NCI-H82 treated with DMSO at 0.1 percent for 48 hours (cell line): Measurements from ENCODE around the gene CBLN3.

Experiments used
- DNase-seq: peaks from one replicate; lab custom pipeline; 2025; ENCODE audit not compliant: unreplicated experiment; lab: John Stamatoyannopoulos, UW

Gene CBLN3

DNA sequence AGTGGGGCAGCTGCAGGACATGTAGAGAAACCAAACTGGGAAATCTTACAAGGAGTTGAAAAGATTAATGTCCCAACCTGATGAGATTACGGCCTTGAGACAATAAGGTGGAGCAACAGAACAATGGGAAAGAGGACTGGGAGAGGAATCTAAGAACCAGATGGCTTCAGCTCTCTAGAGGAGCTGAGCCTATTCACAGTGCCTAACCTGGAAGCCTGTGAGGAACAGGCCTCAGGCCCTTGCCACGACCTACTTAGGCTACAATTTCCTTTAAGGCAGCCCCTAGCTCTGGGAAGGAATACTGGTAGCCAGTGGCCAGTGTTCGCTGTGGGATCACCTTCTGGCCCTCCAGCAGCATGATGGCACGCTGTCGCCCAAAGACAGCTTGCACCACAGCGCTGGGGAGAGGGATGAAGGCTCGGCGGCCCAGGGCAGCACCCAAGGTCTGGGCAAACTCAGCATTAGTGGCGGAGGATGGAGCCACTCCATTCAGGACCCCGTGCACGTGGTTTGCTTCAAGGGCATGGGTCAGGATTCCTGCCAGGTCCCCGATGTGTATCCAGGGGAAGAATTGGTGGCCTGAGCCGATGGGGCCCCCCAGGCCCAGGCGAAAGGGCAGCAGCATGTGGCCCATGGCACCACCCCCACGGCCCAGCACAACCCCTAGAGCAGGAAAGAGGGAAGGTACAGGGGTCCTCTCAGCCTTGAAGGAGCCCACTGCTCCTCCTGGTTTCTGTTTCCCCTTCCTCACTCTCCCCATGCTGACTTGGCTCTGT, 10.6 kb upstream of the CBLN3 start:
- no peak for DNase-seq

GRCh38 chr14:24439257-24439656, 9.8 kb upstream of the CBLN3 start:
- DNase-seq: no peak

GRCh38 chr14:24438223-24439097, 9.0 kb upstream of the CBLN3 start:
- DNase-seq: no peak

- DNase-seq: no peak
Observed at GRCh38 chr14:24437736-24438067, 8.2 kb upstream of the CBLN3 start.

DNA sequence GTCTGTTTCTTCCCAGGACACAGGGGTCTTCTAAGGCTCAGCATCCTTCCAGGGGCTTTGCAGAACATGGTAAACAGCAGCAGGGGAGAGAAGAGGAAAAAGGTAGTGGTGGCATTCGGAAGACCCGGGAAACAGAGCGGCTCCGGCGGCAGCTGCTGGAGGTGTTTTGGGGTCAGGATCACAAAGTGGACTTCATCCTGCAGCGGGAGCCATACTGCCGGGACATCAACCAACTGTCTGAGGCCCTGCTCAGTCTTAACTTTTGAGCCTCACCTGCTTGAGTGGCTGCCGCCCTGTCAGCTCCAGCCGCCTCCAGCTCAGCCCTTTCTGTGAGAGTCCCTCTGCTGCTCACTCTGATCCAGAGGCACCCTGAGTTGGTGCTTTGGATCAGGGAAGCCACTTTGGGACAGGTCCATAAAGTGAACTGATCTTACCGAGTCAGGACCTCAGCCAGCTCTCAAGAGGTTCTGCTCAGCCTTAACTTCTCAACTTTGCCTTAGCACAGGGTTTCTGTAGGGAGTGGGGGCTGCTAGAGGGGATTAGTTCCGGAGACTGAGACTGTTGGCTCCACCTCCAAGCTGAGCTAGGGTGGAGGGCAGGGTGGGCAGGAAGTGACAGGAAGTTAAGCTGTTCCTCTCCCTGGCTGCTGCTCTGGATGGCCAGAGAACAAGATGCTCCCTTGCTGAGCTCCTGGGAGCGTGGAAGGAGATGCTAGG, 7.7 kb upstream of the CBLN3 start:
- peak; percentile 43 for DNase-seq

- DNase-seq: peak; percentile 51
Observed at GRCh38 chr14:24436355-24437019, 7.0 kb upstream of the CBLN3 start.

DNA sequence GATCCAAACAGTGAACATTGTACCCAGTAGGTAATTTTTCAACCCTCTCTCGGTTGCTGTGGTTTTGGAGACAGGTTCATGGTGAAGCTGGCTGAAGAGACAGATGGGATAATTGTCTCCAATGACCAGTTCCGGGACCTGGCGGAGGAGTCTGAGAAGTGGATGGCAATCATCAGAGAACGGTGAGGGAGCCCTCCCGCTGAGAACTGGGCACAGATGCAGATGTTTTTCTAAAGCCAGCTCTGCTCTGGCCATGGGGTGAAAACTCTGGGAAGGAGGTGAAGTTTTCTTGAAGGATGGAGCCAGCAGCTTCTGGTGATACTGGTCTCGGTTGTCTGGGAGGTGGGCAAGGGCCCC, 6.5 kb upstream of the CBLN3 start:
- no peak for DNase-seq

GRCh38 chr14:24435192-24435810, 5.8 kb upstream of the CBLN3 start:
- no peak for DNase-seq

- DNase-seq: no peak
Observed at GRCh38 chr14:24434676-24435075, 5.2 kb upstream of the CBLN3 start.

GRCh38 chr14:24434036-24434435, 4.6 kb upstream of the CBLN3 start:
- no peak for DNase-seq

GRCh38 chr14:24432259-24433131, 3.0 kb upstream of the CBLN3 start:
- DNase-seq: no peak

DNA sequence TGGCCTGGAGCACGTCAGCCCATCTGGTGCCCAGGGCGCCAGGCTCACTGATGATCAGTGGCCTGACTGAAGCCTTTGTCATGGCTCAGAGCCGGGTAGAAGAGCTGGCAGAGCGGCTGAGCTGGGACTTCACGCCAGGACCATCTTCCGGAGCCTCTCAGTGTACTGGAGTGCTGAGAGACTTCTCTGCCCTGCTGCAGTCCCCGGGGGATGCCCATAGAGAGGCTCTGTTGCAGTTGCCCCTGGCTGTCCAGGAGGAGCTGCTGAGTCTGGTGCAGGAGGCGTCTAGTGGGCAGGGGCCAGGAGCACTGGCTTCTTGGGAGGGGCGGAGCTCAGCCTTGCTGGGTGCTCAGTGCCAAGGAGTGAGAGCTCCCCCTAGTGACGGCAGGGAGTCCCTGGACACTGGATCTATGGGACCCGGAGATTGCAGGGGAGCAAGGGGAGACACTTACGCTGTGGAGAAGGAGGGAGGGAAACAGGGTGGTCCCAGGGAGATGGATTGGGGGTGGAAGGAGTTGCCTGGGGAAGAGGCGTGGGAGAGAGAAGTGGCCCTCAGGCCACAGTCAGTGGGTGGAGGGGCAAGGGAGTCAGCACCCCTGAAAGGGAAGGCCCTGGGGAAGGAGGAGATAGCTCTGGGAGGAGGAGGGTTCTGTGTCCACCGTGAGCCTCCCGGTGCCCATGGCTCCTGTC, 2.2 kb upstream of the CBLN3 start:
- peak; percentile 71 for DNase-seq

DNA sequence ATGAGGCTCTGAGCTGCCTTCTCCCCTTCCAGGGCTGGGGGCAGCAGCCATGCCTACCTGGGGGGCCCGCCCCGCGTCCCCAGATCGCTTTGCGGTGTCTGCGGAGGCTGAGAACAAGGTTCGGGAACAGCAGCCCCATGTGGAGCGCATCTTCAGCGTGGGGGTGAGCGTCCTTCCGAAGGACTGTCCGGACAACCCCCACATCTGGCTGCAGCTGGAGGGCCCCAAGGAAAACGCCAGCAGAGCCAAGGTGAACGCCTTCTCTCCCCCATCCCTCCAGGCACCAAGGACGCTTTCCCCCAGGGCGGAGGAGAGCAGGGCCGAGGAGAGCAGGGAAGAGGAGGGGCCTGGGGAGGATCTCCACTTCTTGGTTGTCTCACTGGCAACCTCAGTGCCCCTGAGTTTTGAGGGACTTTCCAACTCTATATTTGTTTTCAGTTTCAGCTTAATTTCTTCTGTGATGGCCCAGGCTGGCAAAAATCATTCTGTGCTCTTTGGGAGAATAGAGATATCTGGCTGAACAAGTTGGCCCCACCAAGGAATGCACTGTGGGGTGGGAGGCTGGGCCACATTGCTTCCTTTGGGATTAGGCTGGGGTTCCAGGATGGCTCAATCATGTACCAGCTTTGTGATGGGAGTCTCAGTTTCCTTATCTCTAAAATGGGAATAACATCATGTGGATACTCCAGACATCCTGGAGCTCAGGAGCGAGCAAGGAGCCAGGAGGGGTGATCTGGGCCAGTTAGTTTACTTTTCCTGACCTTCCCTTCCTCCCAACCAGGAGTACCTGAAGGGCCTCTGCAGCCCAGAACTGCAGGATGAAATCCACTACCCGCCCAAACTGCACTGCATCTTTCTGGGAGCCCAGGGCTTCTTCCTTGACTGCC, 1.5 kb upstream of the CBLN3 start:
- no peak for DNase-seq

GRCh38 chr14:24430143-24430681, 744 bp upstream of the CBLN3 start:
- no peak for DNase-seq

- DNase-seq: no peak
Observed at GRCh38 chr14:24428628-24429394, 657 bp downstream of the CBLN3 start.

- DNase-seq: no peak
Observed at GRCh38 chr14:24427537-24428508, 1.6 kb downstream of the CBLN3 start.
